GM23338 (cell line): ENCODE data around the gene TWF2. TPM values are rescaled to one million over a fixed set of nuclear protein-coding genes. Genes with fewer than 3 reads are reported as not detected.

Experiments
- ATAC-seq: fragments of 200-7000 bp; cut with Tn5 transposase; 3 replicates; pipeline ENCODE4 v1.9.1; 2020
- DNase-seq: peaks from one replicate; pipeline ENCODE4 v3.0.0-alpha.2; 2015; ENCODE audit warnings: low spot score
- H2AFZ ChIP-seq: fragments of 200-600 bp; sonication (generic); 2 replicates; pipeline ENCODE4 v1.8.0; 2016; ENCODE audit warnings: antibody characterized with exemption, mild to moderate bottlenecking, moderate library complexity
- H3F3A ChIP-seq: fragments of 200-600 bp; sonication (generic); replicated peaks from 2 replicates; pipeline ENCODE4 v1.8.0; 2017; ENCODE audit warnings: antibody characterized with exemption, mixed run types, low read depth
- H3K27ac ChIP-seq: fragments of 200-600 bp; sonication (generic); 2 replicates; pipeline ENCODE4 v1.6.1; 2016; ENCODE audit warnings: low read depth
- H3K27me3 ChIP-seq: fragments of 200-600 bp; sonication (generic); 2 replicates; pipeline ENCODE4 v1.8.0; 2016; ENCODE audit warnings: mild to moderate bottlenecking, mixed run types, moderate library complexity; ENCODE audit not compliant: insufficient read depth
- H3K36me3 ChIP-seq: fragments of 200-600 bp; sonication (generic); 2 replicates; pipeline ENCODE4 v1.8.0; 2016; ENCODE audit warnings: mild to moderate bottlenecking; ENCODE audit not compliant: insufficient read depth
- H3K4me1 ChIP-seq: fragments of 200-600 bp; sonication (generic); 2 replicates; pipeline ENCODE4 v1.8.0; 2016; ENCODE audit warnings: mild to moderate bottlenecking, moderate library complexity; ENCODE audit not compliant: insufficient read depth
- H3K4me2 ChIP-seq: fragments of 200-600 bp; sonication (generic); 2 replicates; pipeline ENCODE4 v1.7.1; 2017; ENCODE audit warnings: mixed run types
- H3K4me3 ChIP-seq: fragments of 200-600 bp; sonication (generic); 2 replicates; pipeline ENCODE4 v1.6.1; 2016; ENCODE audit warnings: mixed run types
- H3K79me2 ChIP-seq: fragments of 200-600 bp; sonication (generic); replicated peaks from 2 replicates; pipeline ENCODE4 v1.8.0; 2017; ENCODE audit warnings: mild to moderate bottlenecking; ENCODE audit not compliant: insufficient read depth
- H3K9me2 ChIP-seq: fragments of 200-600 bp; sonication (generic); 2 replicates; pipeline ENCODE4 v1.8.0; 2017; ENCODE audit not compliant: insufficient read depth
- H4K20me1 ChIP-seq: fragments of 200-600 bp; sonication (generic); replicated peaks from 2 replicates; pipeline ENCODE4 v1.8.0; 2017; ENCODE audit warnings: mild to moderate bottlenecking; ENCODE audit not compliant: insufficient read depth
- H3K27ac Mint-ChIP-seq: 2 replicates; pipeline ENCODE4 v1.8.0; 2020; ENCODE audit warnings: inconsistent platforms, mild to moderate bottlenecking, moderate library complexity, mixed read lengths
- H3K27me3 Mint-ChIP-seq: 3 replicates; pipeline ENCODE4 v1.8.0; 2022; ENCODE audit warnings: low read depth, mild to moderate bottlenecking, moderate library complexity, mixed read lengths, inconsistent platforms; ENCODE audit not compliant: insufficient read depth, poor library complexity
- H3K36me3 Mint-ChIP-seq: 3 replicates; pipeline ENCODE4 v1.8.0; 2021; ENCODE audit warnings: low read depth, mild to moderate bottlenecking, inconsistent platforms, moderate library complexity, mixed read lengths
- H3K4me1 Mint-ChIP-seq: 3 replicates; pipeline ENCODE4 v1.8.0; 2020; ENCODE audit warnings: mild to moderate bottlenecking, inconsistent platforms, mixed read lengths
- H3K4me3 Mint-ChIP-seq: 3 replicates; pipeline ENCODE4 v1.8.0; 2021; ENCODE audit warnings: moderate library complexity, mild to moderate bottlenecking, inconsistent platforms, mixed read lengths
- H3K9me3 Mint-ChIP-seq: 3 replicates; pipeline ENCODE4 v1.8.0; 2020; ENCODE audit warnings: moderate library complexity, mild to moderate bottlenecking, inconsistent platforms, mixed read lengths
- CREB1 ChIP-seq: fragments of 250-450 bp; sonication (Bioruptor Pico); IDR thresholded peaks from 2 replicates; pipeline ENCODE4 v1.5.0; 2020; ENCODE audit warnings: low read depth, mild to moderate bottlenecking, moderate library complexity
- EZH2 ChIP-seq: fragments of 200-600 bp; sonication (generic); IDR thresholded peaks from one replicate; pipeline ENCODE4 v1.8.0; 2017; ENCODE audit warnings: antibody characterized with exemption, mild to moderate bottlenecking, low read depth; ENCODE audit not compliant: unreplicated experiment
- EZH2phosphoT487 ChIP-seq: fragments of 200-600 bp; sonication (generic); IDR thresholded peaks from one replicate; pipeline ENCODE4 v1.8.1; 2018; ENCODE audit warnings: antibody characterized with exemption; ENCODE audit not compliant: unreplicated experiment
- JUNB ChIP-seq: IDR thresholded peaks from one replicate; pipeline ENCODE4 v1.6.1; 2016; ENCODE audit warnings: antibody characterized with exemption; ENCODE audit not compliant: unreplicated experiment
- NANOG ChIP-seq: IDR thresholded peaks from 2 replicates; pipeline ENCODE4 v1.6.1; 2016; ENCODE audit warnings: antibody characterized with exemption, borderline replicate concordance
- POLR2AphosphoS5 ChIP-seq: IDR thresholded peaks from 2 replicates; pipeline ENCODE4 v1.6.1; 2016; ENCODE audit warnings: antibody characterized with exemption, low read depth
- STAT1 ChIP-seq: IDR thresholded peaks from one replicate; pipeline ENCODE4 v1.6.1; 2016; ENCODE audit warnings: antibody characterized with exemption; ENCODE audit not compliant: unreplicated experiment
- ZNF114 ChIP-seq: fragments of 250-450 bp; sonication (Bioruptor Pico); IDR thresholded peaks from 2 replicates; pipeline ENCODE4 v1.5.0; 2020; ENCODE audit warnings: mild to moderate bottlenecking, moderate library complexity
- ZNF331 ChIP-seq: fragments of 250-450 bp; sonication (Bioruptor Pico); IDR thresholded peaks from 2 replicates; pipeline ENCODE4 v1.5.0; 2020; ENCODE audit warnings: low read depth, mild to moderate bottlenecking, moderate library complexity
- ZNF462 ChIP-seq: fragments of 250-450 bp; sonication (Bioruptor Pico); IDR thresholded peaks from 2 replicates; pipeline ENCODE4 v1.5.0; 2020; ENCODE audit warnings: mild to moderate bottlenecking, moderate library complexity
- polyA plus RNA-seq: library from polyadenylated mRNA; unstranded; fragments of >200 nt; fragmentation: Nextera tagmentation; extraction: Ambion mirVana; gene quantifications from 2 replicates; pipeline ENCODE4 v1.2.1, GENCODE V29; 2016
- total RNA-seq: library from RNA; depleted of rRNA; stranded (reverse); fragments of >200 nt; shearing (Covaris generic); gene quantifications from 2 replicates; pipeline ENCODE4 v1.2.3, GENCODE V29; 2014
- TF ChIP-seq, protein P1 (sequence below): IDR thresholded peaks from 2 replicates; pipeline ENCODE4 v1.6.1; 2016; ENCODE audit warnings: antibody characterized with exemption
- TF ChIP-seq, protein P2 (sequence below): IDR thresholded peaks from one replicate; pipeline ENCODE4 v1.6.1; 2018; ENCODE audit warnings: antibody characterized with exemption; ENCODE audit not compliant: unreplicated experiment
- TF ChIP-seq, protein P3 (sequence below), 2 experiments: fragments of 200-600 bp in 1 of 2; sonication (generic) in 1 of 2; conservative IDR thresholded peaks; 2 replicates each; pipeline versions ENCODE4 v1.5.1 to v1.6.1; 2016 to 2017; ENCODE audit warnings: antibody characterized with exemption in 2 of 2, low read depth in 2 of 2, mild to moderate bottlenecking in 2 of 2, moderate library complexity in 1 of 2

The TWF2 gene
- total and polyA plus RNA-seq, 2 experiments from 2014 or later, result 38.9 to 120 TPM

DNA sequence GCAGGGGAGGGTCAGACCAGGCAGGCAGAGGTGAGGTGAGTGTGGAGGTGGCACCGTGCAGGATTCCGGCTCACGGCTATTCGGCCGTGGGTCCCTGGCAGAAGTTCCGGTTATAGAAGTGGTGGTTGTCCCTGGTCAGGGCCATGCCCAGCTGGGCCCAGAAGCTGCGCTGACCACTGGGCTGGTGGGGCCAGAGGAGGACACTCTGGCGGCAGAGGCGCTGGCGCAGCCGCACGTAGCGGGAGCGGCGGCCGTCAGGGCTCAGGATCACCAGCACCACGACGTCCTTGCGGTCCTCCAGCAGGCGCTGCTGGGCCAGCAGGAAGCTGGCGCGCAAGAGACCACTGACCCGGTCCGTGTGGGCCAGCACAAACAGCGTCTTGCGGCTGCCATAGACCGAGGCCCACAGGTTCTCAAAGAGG, 17.8 kb downstream of the TWF2 start:
- Mint-ChIP-seq H3K36me3 (no peaks in the 10 kb centered on the region), H3K4me1 (peaks cover 11% of the 10 kb centered on the region; the same call in 2 of the 3 replicates), H3K9me3 (no peaks in the 10 kb centered on the region), H3K27me3 (peaks cover 13% of the 10 kb centered on the region), H3K4me3 (no peak overlapping the region), H3K27ac (no peak overlapping the region)
- DNase-seq (no peak), ATAC-seq (no peak)
- no peak overlapping the region for H3K27ac ChIP-seq
- no peaks in the 10 kb centered on the region for H3K27me3 ChIP-seq
- TF ChIP-seq EZH2phosphoT487 (no peak), ZNF331 (no peak), POLR2AphosphoS5 (no peak), CREB1 (CRISPR knock-in tag) (no peak), JUNB (no peak), EZH2 (no peak), ZNF462 (CRISPR knock-in tag) (no peak), ZNF114 (CRISPR knock-in tag) (no peak), NANOG (no peak), STAT1 (no peak)
- TF ChIP-seq, protein P1, sequence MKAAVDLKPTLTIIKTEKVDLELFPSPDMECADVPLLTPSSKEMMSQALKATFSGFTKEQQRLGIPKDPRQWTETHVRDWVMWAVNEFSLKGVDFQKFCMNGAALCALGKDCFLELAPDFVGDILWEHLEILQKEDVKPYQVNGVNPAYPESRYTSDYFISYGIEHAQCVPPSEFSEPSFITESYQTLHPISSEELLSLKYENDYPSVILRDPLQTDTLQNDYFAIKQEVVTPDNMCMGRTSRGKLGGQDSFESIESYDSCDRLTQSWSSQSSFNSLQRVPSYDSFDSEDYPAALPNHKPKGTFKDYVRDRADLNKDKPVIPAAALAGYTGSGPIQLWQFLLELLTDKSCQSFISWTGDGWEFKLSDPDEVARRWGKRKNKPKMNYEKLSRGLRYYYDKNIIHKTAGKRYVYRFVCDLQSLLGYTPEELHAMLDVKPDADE, result no peak
- TF ChIP-seq, protein P2, sequence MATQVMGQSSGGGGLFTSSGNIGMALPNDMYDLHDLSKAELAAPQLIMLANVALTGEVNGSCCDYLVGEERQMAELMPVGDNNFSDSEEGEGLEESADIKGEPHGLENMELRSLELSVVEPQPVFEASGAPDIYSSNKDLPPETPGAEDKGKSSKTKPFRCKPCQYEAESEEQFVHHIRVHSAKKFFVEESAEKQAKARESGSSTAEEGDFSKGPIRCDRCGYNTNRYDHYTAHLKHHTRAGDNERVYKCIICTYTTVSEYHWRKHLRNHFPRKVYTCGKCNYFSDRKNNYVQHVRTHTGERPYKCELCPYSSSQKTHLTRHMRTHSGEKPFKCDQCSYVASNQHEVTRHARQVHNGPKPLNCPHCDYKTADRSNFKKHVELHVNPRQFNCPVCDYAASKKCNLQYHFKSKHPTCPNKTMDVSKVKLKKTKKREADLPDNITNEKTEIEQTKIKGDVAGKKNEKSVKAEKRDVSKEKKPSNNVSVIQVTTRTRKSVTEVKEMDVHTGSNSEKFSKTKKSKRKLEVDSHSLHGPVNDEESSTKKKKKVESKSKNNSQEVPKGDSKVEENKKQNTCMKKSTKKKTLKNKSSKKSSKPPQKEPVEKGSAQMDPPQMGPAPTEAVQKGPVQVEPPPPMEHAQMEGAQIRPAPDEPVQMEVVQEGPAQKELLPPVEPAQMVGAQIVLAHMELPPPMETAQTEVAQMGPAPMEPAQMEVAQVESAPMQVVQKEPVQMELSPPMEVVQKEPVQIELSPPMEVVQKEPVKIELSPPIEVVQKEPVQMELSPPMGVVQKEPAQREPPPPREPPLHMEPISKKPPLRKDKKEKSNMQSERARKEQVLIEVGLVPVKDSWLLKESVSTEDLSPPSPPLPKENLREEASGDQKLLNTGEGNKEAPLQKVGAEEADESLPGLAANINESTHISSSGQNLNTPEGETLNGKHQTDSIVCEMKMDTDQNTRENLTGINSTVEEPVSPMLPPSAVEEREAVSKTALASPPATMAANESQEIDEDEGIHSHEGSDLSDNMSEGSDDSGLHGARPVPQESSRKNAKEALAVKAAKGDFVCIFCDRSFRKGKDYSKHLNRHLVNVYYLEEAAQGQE, result no peak
- TF ChIP-seq, protein P3, sequence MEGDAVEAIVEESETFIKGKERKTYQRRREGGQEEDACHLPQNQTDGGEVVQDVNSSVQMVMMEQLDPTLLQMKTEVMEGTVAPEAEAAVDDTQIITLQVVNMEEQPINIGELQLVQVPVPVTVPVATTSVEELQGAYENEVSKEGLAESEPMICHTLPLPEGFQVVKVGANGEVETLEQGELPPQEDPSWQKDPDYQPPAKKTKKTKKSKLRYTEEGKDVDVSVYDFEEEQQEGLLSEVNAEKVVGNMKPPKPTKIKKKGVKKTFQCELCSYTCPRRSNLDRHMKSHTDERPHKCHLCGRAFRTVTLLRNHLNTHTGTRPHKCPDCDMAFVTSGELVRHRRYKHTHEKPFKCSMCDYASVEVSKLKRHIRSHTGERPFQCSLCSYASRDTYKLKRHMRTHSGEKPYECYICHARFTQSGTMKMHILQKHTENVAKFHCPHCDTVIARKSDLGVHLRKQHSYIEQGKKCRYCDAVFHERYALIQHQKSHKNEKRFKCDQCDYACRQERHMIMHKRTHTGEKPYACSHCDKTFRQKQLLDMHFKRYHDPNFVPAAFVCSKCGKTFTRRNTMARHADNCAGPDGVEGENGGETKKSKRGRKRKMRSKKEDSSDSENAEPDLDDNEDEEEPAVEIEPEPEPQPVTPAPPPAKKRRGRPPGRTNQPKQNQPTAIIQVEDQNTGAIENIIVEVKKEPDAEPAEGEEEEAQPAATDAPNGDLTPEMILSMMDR (conservative IDR thresholded peaks at IDR 0.05; ENCODE audit: low read depth in 2 of 2), result no peak; a peak in 1 of 4 replicates
- H4K20me1 ChIP-seq, result no peaks in the 10 kb centered on the region
- no peaks in the 10 kb centered on the region for H3K36me3 ChIP-seq
- no peak overlapping the region for H3K4me2 ChIP-seq
- H3K4me1 ChIP-seq, result peaks cover 3% of the 10 kb centered on the region
- no peak overlapping the region for H2AFZ ChIP-seq
- H3K79me2 ChIP-seq, result no peaks in the 10 kb centered on the region
- no peak overlapping the region for H3K4me3 ChIP-seq
- no peaks in the 10 kb centered on the region for H3K9me2 ChIP-seq
- no peaks in the 10 kb centered on the region for H3F3A ChIP-seq
